ENCODE measurements around the gene FBN1.

The FBN1 gene

GRCh38 chr15:48501208-48501607 lies 144.3 kb downstream of the FBN1 start:
- no peak for DNase-seq

DNA sequence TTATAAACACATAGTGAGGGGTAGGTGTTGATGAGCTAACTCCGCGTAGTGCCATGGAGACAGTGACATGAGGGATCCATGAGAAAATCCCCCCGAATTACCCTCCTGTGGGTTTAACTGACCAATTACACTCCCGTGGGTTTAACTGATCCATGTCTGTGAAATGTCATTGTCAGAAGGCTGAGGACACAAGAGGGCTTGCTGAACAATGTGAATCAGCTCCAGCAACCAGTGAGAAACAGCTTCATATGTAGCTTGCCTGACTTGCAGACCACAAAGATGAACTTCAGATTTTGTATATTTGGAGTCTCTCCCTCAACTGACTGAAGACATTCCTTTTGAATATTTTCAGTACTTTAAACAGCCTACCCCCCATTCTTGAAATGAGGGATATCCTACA lies 144.9 kb downstream of the FBN1 start:
- no peak for DNase-seq

DNA sequence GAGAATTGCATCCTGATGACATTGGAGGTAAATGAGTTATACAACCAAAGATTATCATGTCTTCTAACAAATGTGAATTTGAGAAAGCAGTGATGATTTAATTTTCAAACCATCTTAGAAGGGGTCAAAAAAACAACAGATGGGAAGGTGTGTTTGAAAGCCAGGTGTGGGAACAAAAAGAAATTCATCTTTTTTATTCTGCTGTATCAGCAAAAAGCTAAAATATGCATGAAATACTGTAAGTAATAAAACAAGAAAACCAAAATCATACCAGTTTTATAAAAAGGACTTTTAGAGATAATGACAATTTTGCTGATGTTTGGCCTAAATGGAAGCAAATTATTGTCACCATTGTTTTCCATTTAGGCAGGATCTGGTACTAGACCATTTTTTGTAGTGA lies 145.5 kb downstream of the FBN1 start:
- DNase-seq: no peak

GRCh38 chr15:48498828-48499227 lies 146.7 kb downstream of the FBN1 start:
- no peak for DNase-seq

GRCh38 chr15:48494631-48495030 lies 150.9 kb downstream of the FBN1 start:
- DNase-seq: no peak

- no peak for DNase-seq
These were observed 151.7 kb downstream of the FBN1 start for GRCh38 chr15:48493763-48494225.

GRCh38 chr15:48493084-48493762 lies 152.3 kb downstream of the FBN1 start:
- no peak for DNase-seq

DNA sequence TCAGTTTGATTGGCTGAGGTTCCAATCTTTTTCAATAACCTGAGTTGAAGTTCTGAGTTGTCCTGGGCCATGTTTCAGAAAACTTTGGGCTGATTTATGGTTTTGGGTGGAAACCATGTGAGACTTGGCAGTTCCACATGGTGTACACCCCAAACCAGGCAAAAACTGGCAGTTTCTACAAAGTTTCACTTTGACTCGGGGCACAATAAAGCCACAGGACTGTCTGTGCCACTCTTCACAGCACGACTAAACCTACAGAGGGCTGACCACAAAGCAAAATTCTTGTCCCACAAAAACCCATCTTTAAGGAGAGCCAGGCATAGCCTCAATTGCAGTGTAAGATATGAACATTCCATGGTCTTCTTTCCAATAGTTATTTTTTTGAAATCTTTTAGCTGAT lies 159.3 kb downstream of the FBN1 start:
- DNase-seq: no peak

DNA sequence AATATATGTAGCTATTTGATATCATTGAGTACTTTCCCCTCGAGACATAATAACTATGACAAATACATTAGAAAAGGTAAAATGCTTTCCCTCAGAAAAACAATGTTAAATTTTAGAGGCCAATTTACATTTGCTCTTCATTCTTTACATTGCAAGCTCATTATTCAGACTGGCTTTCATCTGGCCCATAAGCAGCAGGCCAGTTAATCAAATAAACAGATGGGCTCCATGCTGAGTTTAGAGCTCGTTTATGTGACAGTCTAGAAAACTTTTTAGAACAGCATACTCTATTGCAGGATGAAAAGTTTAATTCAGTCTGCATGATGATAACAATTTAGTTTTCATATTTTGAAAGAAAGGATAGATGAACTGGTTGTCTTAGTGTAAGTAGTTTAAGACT lies 163.7 kb downstream of the FBN1 start:
- no peak for DNase-seq

DNA sequence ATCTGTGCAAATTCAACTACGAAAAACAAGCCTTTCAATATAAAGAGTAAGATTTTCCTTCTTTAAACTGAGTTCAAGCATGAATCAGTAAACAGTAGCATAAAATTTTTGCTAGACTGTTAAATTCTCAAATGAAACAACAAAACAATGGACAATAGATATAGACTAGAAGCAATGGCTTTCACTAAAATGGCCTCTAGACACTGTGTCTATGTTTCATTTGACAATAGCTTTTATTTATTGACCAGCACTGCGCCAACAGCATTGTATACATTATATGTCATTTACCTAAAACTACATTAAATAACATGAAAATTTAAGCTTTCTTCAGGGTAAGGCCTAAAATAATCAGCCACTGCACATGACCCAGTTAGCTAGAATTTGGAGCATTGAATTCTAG lies 165.8 kb downstream of the FBN1 start:
- no peak for DNase-seq

GRCh38 chr15:48478581-48478980 lies 166.9 kb downstream of the FBN1 start:
- no peak for DNase-seq

DNA sequence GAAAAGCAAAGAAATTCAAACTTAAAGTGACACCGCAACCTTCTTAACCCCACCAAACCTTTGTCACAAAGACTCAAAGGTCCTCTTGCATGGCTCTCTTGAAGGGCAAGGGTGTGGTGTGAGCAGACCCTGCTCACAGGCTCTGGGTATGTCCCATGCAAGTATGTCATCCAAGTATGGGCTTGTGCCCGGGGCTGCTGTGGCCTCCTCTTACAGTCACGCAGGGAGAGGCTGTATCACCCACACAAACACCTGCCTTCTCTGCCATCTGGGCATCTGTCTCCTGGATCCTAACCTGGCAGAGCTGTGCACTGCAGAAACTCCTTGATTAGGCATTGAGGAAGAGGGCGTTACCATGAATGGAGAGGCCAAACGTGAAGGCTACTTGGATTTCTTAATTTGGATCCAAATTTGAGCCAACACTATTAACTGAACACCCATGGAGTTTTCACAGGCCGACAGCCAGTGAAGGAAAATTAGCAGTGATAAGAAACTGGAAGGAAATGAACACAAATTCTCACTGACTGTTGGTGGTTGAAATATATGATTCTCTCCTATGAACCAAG lies 167.6 kb downstream of the FBN1 start:
- no peak for DNase-seq

- no peak for DNase-seq
These were observed 169.7 kb downstream of the FBN1 start for GRCh38 chr15:48475600-48476395.

- DNase-seq: no peak
These were observed 171.8 kb downstream of the FBN1 start for GRCh38 chr15:48473667-48474066.

- no peak for DNase-seq
These were observed 172.8 kb downstream of the FBN1 start for GRCh38 chr15:48472756-48473155.

DNA sequence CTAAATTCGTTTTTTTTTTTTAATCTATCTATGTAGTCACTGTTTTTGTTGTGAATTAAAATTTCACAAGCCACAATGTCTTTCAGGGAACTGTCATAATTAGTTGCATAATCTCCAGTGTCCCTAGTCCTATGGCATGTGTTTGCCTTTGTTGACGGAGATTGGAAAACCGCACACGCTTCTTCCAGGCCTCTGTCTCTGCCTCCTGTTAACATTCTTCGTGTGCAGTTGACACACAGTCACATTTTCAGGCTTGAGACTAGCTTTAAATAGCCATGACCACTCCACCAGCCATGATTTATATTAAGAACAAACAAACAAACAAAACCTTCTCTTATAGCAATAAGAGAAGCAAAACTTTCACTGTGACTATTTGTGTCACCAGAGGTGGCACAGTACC lies 174.4 kb downstream of the FBN1 start:
- no peak for DNase-seq

DNA sequence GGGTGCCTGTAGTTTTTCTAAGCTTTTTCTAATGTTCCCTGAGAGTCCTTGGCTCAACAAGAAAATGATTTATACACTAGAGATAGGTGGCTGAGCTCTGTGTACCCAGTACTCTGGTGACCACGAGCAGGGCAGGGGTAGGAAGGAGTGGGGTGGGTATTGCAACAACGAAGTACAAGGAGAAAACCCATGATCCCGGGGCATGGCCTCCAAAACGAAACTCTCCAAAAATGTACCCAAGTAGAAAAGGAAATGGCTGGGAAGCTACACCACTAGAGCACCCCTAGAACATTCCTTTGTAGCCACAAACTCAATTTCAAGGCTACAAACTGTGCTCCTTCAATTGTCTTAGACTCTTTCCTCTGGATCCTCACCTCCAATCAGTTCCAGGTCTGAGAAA lies 175.4 kb downstream of the FBN1 start:
- no peak for DNase-seq

DNA sequence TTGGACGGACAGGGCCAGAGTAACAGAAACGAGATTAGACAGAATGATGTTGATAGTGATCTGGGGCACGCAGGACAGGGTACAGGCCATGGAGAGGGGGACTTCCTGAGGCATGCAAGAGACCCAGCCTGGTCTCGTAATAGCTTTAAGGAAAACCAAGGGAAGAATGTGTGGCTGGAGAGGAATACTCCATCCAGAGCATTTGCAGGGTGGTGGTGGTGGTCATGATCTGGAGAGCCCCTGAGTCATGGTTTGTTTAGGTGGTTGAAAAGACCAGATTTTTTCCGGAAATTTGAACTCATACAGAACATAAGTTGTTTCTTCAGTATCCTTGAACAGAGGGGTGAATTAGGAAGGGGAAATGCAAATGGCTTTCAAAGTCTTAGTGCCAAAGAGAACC lies 175.8 kb downstream of the FBN1 start:
- no peak for DNase-seq

GRCh38 chr15:48469271-48469670 lies 176.2 kb downstream of the FBN1 start:
- DNase-seq: no peak

DNA sequence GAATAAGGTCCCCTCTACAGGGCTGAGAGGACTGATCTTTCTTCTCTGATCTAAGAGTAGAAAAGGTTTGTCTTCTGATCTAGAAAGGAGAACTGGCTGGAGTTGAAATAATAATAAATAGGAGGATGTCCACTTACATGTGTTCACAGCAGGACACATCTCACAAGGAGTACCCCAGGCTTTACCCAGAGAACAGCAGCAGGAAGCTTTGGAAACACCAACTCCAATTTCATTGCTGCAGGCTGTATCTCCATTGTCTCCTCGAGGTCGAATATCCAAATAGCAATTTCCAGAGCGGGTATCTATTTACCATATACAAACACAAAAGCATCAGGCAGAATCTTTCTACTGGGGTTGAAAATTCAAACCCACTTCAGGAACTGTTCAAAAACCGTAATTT lies 177.7 kb downstream of the FBN1 start:
- no peak for DNase-seq

GRCh38 chr15:48466820-48467219 lies 178.7 kb downstream of the FBN1 start:
- DNase-seq: no peak

- DNase-seq: no peak
These were observed 179.4 kb downstream of the FBN1 start for GRCh38 chr15:48466079-48466478.

DNA sequence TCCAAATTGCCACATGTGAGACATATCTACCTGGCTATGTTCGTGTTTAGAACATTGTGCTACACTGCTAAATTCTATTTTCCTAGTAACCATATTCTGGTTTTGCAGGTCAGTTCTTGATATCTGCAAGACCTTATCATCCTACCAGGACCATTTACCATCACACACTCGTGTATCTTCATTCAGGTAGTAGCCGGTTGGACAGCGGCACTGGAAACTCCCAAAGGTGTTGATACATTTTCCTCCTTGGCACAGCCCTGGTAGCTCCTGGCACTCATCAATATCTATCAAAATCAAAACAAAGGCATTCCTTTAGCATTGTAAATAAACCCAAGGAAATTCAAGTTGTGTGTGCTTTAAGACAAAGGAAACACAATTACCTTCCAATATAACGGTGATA lies 180.1 kb downstream of the FBN1 start:
- DNase-seq: no peak

DNA sequence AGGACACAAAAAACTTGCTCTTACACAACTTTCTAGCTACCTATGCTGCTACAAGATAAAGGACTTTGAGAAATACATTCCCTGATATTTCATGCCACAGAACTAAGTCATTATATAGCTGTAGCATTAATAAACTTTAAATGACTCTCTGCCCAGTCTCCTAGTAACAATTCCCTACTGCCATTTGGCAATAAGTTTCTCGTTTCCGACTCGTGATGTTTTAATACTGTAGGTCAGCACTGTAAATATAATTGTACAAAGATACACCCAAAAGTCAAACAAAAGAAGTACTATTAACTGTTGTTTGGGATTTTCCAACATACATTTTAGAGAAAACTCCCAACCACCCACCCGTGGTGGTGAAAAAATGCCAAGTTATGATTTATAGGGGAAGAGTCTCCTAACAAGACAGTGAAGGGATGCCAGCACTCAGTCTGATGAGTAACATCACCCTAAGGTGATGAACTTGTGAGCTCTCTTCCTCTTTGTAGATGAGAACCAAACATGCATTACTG lies 182.1 kb downstream of the FBN1 start:
- DNase-seq: no peak

All from activated T-cell treated with anti-CD3 and anti-CD28 coated beads for 4 hours (primary cell).